ENCODE data around the gene SMIM17.

DNA sequence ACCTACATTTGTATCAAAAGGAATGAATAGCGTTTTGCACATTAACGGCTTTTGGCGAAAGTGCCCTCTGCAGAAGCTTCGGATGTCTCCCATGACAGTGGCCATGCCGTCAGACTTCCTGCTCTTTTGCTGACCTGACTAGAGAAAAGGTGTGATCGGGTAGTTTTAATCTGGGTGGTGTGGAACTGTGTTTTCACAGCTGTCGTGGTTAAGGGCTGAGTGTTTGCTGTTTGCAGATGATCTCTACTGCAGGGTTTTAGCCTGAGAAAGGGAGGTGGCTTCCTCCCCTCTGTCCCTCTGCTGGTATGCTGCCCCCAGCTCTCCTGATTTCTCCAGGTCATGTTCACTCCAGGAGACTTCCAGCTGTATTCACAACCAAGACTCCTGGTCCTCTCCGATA is 25.4 kb upstream of the SMIM17 start:
- TF ChIP-seq, protein P1, sequence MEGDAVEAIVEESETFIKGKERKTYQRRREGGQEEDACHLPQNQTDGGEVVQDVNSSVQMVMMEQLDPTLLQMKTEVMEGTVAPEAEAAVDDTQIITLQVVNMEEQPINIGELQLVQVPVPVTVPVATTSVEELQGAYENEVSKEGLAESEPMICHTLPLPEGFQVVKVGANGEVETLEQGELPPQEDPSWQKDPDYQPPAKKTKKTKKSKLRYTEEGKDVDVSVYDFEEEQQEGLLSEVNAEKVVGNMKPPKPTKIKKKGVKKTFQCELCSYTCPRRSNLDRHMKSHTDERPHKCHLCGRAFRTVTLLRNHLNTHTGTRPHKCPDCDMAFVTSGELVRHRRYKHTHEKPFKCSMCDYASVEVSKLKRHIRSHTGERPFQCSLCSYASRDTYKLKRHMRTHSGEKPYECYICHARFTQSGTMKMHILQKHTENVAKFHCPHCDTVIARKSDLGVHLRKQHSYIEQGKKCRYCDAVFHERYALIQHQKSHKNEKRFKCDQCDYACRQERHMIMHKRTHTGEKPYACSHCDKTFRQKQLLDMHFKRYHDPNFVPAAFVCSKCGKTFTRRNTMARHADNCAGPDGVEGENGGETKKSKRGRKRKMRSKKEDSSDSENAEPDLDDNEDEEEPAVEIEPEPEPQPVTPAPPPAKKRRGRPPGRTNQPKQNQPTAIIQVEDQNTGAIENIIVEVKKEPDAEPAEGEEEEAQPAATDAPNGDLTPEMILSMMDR (conservative IDR thresholded peaks at IDR 0.05; ENCODE audit: low read depth in 2 of 2) = no peak
- TF ChIP-seq EZH2phosphoT487 (IDR thresholded peaks at IDR 0.05; ENCODE audit: unreplicated experiment) (no peak), POLR2AphosphoS5 (IDR thresholded peaks at IDR 0.05; ENCODE audit: low read depth) (no peak), NANOG (IDR thresholded peaks at IDR 0.05; ENCODE audit: borderline replicate concordance) (no peak), JUNB (IDR thresholded peaks at IDR 0.05; ENCODE audit: unreplicated experiment) (no peak), STAT1 (IDR thresholded peaks at IDR 0.05; ENCODE audit: unreplicated experiment) (no peak), CREB1 (CRISPR knock-in tag; IDR thresholded peaks at IDR 0.05; ENCODE audit: low read depth) (no peak), EZH2 (IDR thresholded peaks at IDR 0.05; ENCODE audit: low read depth, unreplicated experiment) (no peak)
- TF ChIP-seq, protein P2, sequence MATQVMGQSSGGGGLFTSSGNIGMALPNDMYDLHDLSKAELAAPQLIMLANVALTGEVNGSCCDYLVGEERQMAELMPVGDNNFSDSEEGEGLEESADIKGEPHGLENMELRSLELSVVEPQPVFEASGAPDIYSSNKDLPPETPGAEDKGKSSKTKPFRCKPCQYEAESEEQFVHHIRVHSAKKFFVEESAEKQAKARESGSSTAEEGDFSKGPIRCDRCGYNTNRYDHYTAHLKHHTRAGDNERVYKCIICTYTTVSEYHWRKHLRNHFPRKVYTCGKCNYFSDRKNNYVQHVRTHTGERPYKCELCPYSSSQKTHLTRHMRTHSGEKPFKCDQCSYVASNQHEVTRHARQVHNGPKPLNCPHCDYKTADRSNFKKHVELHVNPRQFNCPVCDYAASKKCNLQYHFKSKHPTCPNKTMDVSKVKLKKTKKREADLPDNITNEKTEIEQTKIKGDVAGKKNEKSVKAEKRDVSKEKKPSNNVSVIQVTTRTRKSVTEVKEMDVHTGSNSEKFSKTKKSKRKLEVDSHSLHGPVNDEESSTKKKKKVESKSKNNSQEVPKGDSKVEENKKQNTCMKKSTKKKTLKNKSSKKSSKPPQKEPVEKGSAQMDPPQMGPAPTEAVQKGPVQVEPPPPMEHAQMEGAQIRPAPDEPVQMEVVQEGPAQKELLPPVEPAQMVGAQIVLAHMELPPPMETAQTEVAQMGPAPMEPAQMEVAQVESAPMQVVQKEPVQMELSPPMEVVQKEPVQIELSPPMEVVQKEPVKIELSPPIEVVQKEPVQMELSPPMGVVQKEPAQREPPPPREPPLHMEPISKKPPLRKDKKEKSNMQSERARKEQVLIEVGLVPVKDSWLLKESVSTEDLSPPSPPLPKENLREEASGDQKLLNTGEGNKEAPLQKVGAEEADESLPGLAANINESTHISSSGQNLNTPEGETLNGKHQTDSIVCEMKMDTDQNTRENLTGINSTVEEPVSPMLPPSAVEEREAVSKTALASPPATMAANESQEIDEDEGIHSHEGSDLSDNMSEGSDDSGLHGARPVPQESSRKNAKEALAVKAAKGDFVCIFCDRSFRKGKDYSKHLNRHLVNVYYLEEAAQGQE (IDR thresholded peaks at IDR 0.05; ENCODE audit: unreplicated experiment) = no peak
- TF ChIP-seq, protein P3, sequence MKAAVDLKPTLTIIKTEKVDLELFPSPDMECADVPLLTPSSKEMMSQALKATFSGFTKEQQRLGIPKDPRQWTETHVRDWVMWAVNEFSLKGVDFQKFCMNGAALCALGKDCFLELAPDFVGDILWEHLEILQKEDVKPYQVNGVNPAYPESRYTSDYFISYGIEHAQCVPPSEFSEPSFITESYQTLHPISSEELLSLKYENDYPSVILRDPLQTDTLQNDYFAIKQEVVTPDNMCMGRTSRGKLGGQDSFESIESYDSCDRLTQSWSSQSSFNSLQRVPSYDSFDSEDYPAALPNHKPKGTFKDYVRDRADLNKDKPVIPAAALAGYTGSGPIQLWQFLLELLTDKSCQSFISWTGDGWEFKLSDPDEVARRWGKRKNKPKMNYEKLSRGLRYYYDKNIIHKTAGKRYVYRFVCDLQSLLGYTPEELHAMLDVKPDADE (IDR thresholded peaks at IDR 0.05) = no peak
- TF ChIP-seq, protein P4, sequence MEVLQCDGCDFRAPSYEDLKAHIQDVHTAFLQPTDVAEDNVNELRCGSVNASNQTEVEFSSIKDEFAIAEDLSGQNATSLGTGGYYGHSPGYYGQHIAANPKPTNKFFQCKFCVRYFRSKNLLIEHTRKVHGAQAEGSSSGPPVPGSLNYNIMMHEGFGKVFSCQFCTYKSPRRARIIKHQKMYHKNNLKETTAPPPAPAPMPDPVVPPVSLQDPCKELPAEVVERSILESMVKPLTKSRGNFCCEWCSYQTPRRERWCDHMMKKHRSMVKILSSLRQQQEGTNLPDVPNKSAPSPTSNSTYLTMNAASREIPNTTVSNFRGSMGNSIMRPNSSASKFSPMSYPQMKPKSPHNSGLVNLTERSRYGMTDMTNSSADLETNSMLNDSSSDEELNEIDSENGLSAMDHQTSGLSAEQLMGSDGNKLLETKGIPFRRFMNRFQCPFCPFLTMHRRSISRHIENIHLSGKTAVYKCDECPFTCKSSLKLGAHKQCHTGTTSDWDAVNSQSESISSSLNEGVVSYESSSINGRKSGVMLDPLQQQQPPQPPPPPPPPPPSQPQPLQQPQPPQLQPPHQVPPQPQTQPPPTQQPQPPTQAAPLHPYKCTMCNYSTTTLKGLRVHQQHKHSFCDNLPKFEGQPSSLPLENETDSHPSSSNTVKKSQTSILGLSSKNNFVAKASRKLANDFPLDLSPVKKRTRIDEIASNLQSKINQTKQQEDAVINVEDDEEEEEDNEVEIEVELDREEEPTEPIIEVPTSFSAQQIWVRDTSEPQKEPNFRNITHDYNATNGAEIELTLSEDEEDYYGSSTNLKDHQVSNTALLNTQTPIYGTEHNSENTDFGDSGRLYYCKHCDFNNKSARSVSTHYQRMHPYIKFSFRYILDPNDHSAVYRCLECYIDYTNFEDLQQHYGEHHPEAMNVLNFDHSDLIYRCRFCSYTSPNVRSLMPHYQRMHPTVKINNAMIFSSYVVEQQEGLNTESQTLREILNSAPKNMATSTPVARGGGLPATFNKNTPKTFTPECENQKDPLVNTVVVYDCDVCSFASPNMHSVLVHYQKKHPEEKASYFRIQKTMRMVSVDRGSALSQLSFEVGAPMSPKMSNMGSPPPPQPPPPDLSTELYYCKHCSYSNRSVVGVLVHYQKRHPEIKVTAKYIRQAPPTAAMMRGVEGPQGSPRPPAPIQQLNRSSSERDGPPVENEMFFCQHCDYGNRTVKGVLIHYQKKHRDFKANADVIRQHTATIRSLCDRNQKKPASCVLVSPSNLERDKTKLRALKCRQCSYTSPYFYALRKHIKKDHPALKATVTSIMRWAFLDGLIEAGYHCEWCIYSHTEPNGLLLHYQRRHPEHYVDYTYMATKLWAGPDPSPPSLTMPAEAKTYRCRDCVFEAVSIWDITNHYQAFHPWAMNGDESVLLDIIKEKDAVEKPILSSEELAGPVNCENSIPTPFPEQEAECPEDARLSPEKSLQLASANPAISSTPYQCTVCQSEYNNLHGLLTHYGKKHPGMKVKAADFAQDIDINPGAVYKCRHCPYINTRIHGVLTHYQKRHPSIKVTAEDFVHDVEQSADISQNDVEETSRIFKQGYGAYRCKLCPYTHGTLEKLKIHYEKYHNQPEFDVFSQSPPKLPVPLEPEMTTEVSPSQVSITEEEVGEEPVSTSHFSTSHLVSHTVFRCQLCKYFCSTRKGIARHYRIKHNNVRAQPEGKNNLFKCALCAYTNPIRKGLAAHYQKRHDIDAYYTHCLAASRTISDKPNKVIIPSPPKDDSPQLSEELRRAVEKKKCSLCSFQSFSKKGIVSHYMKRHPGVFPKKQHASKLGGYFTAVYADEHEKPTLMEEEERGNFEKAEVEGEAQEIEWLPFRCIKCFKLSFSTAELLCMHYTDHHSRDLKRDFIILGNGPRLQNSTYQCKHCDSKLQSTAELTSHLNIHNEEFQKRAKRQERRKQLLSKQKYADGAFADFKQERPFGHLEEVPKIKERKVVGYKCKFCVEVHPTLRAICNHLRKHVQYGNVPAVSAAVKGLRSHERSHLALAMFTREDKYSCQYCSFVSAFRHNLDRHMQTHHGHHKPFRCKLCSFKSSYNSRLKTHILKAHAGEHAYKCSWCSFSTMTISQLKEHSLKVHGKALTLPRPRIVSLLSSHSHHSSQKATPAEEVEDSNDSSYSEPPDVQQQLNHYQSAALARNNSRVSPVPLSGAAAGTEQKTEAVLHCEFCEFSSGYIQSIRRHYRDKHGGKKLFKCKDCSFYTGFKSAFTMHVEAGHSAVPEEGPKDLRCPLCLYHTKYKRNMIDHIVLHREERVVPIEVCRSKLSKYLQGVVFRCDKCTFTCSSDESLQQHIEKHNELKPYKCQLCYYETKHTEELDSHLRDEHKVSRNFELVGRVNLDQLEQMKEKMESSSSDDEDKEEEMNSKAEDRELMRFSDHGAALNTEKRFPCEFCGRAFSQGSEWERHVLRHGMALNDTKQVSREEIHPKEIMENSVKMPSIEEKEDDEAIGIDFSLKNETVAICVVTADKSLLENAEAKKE (CRISPR knock-in tag; IDR thresholded peaks at IDR 0.05) = no peak

All from GM23338 (cell line).